GM19193 (cell line): ENCODE results near the gene ATP6V1G2.

Source experiments
- POLR2A ChIP-seq: IDR thresholded peaks from 4 replicates; pipeline ENCODE4 v1.6.1; 2011; ENCODE audit not compliant: insufficient read depth, insufficient read length; ENCODE audit errors: extremely low read depth

ATP6V1G2 gene

DNA sequence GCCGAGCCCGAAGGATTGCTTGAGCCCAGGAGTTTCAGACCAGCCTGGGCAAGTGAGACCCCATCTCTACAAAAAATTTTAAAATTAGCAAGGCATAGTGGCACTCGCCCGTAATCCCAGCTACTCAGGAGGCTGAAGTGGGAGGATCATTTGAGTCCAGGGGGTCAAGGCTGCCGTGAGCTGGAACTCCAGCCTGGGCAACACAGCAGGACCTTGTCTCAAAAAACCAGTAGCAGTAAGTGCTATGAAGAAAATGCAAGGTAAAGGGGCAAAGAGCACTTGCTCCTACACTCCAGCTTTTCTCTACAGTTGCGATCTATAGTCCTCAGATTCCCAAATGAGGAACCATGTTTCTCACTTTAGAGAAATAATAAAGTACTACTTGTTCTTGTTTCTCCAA is 2.8 kb downstream of the ATP6V1G2 start:
- no peak for TF ChIP-seq POLR2A

DNA sequence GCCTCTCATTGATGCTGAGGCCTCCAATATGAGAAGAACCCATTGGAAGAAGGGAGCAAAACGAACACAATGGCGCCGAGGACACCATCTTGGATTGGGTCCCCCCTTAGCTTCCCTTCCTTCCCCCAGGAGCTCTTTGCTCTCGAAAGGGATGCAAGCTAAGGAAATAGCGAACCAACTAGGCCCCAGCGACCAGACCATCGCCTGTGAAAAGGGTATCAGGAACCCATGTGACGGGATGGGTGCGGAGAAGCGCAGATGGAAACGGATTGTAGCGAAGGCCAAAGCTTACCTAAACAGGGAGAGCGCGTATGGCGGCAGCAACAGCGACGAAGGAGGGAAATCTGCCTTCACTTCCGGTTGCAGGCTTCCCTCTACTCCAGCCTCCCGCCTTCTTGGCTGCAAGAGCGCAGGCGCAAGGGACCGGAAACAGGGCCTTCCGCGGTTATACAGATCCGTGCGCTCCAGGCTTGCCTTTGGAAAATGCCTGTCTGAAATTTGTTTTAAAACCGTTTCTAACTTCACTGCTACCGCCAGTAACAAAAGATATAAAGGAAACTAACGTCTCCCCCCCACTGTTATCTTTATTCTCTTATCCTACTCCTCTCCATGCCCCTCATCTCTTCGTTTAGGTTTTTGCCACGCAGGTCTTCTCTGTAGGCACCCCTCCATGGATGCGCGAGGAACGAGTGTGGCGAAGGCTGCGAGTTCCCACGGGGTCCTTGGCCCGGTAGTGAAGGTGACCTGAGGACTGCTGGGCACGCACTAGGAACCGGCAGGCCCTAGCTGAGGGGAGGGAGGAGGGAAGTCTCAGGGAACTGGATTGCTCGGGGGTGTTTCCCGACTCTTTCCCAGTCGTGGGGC is 4.5 kb downstream of the ATP6V1G2 start, which contains the start of gene DDX39B:
Gene DDX39B, minus strand, starts transcription at position 346 of the 864 bp plus-strand sequence. CDS start 1,471 bp downstream, outside the sequence.
- TF ChIP-seq POLR2A, result peak; percentile 95

DNA sequence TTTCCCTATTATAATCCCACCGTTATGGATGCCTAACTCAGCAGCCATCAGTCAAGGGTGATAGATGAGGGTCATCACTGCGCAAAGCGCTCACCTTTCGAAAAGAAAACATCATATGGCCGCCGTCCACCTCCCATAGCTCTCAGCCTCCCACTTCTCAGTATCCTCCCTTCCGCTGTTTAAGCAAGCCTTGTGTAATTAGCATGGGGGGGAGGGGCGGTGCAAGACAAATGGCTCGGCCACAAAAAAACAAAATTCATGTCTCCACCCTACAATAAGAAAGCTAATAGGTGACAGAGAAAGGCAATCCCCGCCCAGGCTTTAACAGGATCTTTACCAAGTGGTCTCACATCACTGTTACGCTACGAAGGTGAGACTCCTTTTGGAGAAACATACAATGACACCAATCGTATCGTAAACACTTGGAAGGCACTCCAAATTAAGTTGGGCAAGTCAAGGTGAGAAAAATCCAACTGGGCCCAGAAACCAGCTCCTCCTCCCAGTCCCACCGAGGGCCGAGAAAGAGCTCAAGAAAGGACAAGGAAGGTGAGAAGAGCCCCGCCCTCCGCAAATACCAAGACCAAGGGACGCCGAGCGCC is 5.2 kb downstream of the ATP6V1G2 start:
- no peak for TF ChIP-seq POLR2A

DNA sequence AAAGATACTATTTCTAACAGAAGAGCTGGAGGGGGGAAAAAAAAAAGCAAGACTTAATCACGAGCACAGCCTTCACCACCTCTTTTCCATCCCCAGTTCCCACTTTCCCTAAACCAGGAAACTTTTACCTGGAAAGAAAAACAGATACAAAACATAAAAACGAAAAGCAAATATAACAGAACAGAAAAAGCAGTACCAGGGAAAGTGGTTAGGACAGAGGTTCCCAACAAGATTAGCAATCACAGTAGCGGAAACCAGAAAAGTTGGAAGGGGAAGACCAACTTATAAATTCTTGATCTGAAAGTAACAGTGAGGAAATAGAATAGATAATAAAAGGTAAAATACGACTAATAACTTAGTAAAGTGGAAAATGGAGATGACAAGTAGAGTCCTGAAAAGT is 5.8 kb downstream of the ATP6V1G2 start:
- no peak for TF ChIP-seq POLR2A

DNA sequence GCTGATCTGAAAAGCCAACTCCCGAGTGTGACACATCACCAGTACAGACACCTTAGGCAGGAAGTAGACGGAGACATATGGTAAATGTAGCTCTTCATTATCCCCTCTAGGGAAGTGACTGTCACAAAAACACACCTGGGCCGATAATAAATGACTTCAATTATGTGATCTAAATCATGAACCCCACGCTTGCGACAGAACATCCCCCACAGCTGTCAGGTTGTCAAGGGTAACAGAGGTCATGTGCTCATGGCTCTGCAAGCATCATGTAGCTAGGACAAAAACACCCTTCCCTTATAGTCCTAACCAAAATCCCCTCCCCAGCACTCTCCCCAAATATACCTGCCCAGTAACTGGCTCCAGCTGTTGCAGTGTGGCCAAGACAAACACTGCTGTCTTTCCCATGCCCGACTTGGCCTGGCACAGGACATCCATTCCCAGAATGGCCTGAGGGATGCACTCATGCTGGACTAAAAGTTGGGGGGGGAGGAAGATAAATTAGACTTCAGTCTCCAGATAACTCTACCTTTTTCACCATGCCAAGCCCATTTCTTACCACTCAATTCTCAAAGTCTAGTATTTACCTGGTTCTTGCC is 7.5 kb downstream of the ATP6V1G2 start:
- TF ChIP-seq POLR2A, result no peak

DNA sequence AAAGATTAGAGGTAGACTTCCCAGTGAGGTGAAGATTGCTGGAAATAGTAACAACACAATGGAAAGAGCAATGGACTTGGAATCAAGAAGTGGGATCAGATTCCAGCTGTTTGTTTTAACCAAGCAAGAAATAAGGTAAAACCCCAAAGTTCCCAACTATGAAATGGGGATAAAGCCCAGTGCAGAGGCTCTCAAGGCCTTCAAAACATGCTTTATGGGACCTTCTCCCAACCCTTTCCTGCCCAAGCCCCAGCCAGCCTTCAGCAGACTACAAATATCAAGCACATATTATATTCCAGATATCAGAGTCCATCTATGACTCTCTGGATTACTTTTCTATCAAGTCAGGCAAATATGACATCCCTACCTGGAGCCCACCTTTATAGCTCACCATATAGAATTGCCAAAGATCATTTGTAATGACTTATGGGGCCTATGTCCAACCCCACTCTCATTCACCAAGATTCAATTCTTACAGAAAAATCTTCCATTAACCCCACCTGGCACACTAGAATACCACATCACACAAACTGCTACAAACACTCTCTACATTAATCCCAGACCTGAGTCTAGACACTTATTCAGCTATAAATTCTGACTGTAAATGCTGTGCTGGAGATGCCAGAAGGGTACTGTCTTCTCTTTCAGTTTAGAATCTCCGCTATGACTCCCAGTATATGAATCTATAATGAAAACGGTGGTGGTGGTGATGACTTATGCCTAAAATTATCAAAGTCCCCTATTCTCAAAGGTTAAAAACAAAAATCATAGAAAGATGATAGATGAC is 10.7 kb downstream of the ATP6V1G2 start:
- no peak for TF ChIP-seq POLR2A

DNA sequence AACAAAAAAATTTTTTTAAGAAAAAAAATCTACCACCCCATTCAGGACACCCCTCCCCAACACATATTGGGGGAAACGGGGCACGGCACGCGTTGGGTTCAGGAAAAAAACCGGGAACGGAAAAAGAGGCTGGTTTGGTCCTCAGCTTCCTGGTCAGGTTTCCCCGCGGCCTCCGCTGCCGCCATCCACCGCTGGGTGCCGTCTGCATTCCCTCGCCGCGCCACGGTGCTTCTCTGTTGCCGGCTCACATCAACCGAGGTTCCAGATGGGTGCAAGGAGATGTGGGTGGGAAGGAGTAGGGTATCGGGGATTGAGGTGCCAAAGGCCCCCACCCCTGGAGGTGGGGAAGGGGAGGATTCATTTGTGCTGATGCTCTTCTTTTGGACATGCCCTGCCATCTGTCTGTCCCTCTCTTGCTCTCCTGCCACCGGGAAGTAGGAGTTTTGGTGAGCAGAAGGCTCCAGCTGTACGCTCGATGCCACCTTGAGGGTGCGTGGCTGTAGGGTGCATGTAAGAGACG is 11.8 kb downstream of the ATP6V1G2 start:
- peak; percentile 28 for TF ChIP-seq POLR2A

DNA sequence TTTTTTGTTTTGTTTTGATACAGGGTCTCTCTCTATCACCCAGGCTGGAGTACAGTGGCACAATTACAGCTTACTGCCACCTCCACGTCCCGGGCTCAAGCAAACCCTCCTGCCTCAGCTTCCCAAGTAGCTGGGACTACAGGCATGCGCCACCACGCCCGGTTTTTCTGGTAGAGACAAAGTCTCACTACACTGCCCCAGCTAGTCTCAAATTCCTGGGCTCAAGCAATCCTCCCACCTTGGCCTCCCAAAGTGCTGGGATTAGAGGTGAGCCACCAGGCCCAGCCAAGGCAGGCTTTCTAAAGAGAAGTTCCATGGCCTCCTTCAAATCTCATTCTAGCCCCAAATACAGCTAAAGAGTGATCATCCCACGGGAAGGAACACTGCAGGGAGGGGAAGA is 12.4 kb downstream of the ATP6V1G2 start:
- no peak for TF ChIP-seq POLR2A

DNA sequence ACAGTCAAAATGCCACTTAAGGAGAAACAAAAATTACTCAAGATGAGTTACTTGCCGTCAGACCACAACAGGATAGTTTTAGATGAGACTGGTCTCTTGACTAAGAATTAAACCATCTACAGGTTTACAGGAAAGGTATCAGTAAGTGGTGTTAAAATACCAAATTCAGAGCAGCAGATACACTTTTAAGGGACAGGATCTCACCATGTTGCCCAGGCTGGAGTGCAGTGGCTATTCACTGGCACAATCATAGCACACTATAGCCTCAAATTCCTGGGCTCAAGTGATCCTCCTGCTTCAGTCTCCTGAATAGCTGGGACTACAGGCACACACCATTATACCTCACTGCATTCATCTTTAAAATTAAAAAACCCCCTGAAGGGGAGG is 13.0 kb downstream of the ATP6V1G2 start:
- no peak for TF ChIP-seq POLR2A

DNA sequence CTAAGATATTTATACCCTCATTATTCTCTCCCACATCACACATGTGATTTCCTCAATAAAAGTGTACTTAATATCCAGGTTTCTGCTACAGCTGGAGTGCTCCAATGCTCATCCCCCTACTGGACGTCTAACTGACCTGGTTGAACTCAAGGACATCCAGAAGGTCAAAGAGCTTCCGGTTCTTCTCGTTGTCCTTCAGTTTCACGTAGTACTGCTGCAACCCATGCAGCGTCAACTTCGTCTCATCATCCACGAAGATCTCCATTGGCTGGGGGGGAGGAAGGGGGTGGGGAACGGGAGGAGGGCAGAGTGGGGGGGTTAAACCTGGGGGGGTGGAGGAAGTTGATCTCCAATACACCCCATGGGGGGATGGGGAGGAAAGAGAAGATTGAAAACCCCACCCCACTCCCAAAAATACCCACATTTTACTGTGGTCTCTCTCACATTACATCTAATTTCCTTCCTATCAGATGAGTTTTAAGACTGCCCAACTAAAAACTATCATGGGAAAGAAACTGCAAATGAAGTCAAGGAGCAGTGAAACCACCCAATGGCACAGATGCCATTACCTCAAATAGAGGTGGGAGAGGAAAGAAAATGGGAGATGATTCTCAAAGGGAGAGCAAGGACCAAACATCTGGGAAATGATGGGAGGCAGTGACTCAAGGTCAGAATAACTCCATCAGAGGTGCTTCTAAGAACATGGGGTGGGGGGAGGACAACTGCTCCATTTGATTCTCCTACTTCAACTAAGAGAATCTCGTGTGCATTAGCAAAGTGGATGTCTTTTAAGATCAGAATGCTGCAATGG is 13.6 kb downstream of the ATP6V1G2 start:
- TF ChIP-seq POLR2A, result no peak

DNA sequence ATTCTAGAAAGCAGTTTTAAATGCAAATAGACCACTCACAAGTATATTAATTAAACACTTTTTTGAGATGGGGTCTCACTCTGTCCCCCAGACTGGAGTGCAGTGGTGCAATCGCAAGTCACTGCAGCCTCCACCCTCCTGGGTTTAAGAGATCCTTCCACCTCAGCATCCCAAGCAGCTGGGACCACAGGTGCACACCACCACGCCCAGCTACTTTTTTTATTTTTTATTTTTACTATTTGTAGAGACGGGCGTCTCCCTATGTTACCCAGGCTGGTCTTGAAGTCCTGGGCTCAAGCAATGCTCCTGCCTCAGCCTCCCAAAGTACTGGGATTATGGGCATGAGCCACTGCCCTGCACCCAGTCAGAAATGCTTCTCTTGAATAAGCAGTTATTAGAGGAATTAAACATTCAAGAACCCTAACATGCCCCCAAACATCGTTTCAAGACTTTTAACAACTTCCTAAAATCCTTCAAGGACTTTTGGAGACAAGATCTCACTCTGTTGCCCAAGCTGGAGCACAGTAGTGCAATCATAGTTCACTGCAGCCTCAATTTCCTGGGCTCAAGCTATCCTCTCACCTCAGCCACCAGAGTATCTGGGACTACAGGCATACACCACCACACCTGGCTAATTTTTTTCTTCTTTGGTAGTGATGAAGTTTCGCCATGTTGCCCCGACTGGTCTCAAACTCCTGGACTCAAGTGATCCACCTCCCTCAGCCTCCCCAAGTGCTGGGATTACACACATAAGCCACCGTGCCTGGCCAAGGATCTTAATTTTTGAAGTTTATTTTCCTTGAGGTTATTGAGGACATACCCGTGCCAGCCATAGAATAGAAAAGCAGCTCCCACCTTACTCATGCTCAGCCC is 14.4 kb downstream of the ATP6V1G2 start:
- TF ChIP-seq POLR2A, result peak; percentile 26

DNA sequence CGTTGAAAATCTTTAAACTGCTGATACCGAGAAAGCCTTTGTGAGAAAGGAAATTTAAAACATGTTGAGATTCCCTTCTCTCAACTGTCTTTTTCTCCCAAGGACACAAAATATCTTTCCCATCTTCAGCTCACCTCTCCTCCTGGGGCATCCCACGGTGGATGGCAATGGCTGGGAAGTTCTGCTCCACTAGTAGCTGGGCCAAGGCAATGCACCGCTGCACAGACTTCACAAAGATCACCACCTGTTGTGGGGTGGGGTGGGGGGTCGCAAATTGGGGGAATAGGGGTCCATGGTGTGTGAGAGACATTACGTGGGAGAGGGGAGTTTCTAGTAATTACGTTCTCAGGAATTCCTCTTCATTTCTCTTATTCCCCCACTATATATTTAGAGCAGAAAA is 15.2 kb downstream of the ATP6V1G2 start:
- no peak for TF ChIP-seq POLR2A

DNA sequence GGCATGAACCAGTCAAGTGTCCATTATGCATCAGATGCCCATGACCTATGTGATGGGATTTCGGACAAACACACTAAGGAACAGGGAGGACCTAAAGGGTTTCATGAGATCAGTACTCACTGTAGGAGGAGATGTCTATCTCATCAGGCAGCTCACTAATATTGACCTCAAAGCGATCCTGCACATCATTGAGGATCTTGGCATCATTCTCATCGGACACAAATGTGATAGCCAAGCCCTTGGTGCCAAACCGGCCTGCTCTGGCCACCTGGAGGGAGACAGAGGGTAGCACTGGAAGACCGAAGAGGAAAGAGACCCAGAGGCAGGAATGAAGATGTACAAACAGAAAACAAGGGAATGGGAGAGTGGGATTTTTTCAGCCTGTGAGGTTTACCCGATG is 15.7 kb downstream of the ATP6V1G2 start:
- TF ChIP-seq POLR2A, result peak; percentile 37
